Central memory CD8-positive, alpha-beta T cell (primary cell): ENCODE measurements around the gene LRP5.
"Not testable (repeated sequence)": the region's sequence is repeated elsewhere in the genome, so short reads cannot be mapped to it uniquely, and the experiment has no call there.

ENCODE experiments used
- ATAC-seq: fragments of 150-1000 bp; cut with Tn5 transposase; replicated peaks from 2 replicates; pipeline ENCODE4 v1.10.0; 2022; ENCODE audit warnings: mild to moderate bottlenecking, moderate FRiP score, moderate number of reproducible peaks; ENCODE audit not compliant: poor library complexity, severe bottlenecking; ENCODE audit errors: extremely low read depth
- DNase-seq, 2 donors: peaks; one replicate each; pipeline ENCODE4 v3.0.0; 2021; ENCODE audit warnings: low spot score in 2 of 2
- H3K27ac Mint-ChIP-seq: one replicate; pipeline ENCODE4 v1.8.0; 2022; ENCODE audit warnings: low read depth, mild to moderate bottlenecking, moderate library complexity, mixed read lengths
- H3K27me3 Mint-ChIP-seq: one replicate; pipeline ENCODE4 v1.8.0; 2022; ENCODE audit warnings: mixed read lengths
- H3K36me3 Mint-ChIP-seq: one replicate; pipeline ENCODE4 v1.8.0; 2022; ENCODE audit warnings: mild to moderate bottlenecking, moderate library complexity, mixed read lengths; ENCODE audit not compliant: insufficient read depth
- H3K4me1 Mint-ChIP-seq: one replicate; pipeline ENCODE4 v1.8.0; 2022; ENCODE audit warnings: mixed read lengths
- H3K4me3 Mint-ChIP-seq: one replicate; pipeline ENCODE4 v1.8.0; 2022; ENCODE audit warnings: mild to moderate bottlenecking, moderate library complexity, mixed read lengths
- H3K9me3 Mint-ChIP-seq: one replicate; pipeline ENCODE4 v1.8.0; 2022; ENCODE audit warnings: mixed read lengths

Gene LRP5

GRCh38 chr11:68341557-68342458 lies 29.4 kb downstream of the LRP5 start:
- Mint-ChIP-seq H3K36me3 (no peaks in the 10 kb centered on the region), H3K27ac (peak overlapping the region; percentile 35), H3K9me3 (no peaks in the 10 kb centered on the region), H3K4me1 (peaks cover 39% of the 10 kb centered on the region), H3K4me3 (peak overlapping the region; percentile 25), H3K27me3 (no peaks in the 10 kb centered on the region)
- no peak for DNase-seq
- no peak for ATAC-seq

DNA sequence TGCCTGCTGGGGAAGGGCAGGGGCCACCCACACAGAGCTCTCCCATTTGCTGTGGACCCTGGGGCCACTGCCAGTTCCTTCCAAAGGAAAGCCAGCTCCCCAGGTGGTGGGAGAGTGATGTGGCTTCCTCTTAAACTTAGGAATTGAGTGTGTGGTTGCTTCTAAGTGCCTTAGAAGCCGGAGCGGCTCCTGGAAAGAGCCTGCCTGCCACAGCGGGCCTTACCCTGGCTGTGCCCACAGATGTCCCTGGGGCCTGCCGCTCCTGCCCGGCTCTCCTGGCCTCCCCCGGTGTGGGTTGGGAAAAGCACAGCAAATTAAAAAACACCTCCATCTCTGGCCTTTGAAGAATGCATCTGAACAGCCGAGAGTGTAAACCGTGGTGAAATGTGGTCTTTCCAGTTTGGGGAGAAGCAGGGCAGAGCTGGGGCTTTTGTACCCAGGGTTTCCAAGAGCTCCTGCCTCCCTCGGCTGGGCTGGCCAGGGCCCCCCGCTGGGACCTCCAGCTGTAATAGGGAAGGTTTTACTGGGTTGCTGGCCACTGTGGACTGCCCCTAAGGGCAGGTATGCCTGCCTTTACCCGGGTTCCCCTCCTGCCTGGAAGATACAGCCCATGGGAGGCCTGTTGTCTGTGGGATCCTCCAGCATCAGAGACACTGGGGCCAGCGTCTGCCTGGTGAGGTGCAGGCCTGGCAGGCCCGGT lies 30.2 kb downstream of the LRP5 start:
- no peak overlapping the region for H3K27ac Mint-ChIP-seq
- DNase-seq (no peak), ATAC-seq (no peak)
- no peaks in the 10 kb centered on the region for H3K27me3 Mint-ChIP-seq
- no peaks in the 10 kb centered on the region for H3K9me3 Mint-ChIP-seq
- H3K36me3 Mint-ChIP-seq, result no peaks in the 10 kb centered on the region
- no peak overlapping the region for H3K4me3 Mint-ChIP-seq
- H3K4me1 Mint-ChIP-seq, result peaks cover 31% of the 10 kb centered on the region

DNA sequence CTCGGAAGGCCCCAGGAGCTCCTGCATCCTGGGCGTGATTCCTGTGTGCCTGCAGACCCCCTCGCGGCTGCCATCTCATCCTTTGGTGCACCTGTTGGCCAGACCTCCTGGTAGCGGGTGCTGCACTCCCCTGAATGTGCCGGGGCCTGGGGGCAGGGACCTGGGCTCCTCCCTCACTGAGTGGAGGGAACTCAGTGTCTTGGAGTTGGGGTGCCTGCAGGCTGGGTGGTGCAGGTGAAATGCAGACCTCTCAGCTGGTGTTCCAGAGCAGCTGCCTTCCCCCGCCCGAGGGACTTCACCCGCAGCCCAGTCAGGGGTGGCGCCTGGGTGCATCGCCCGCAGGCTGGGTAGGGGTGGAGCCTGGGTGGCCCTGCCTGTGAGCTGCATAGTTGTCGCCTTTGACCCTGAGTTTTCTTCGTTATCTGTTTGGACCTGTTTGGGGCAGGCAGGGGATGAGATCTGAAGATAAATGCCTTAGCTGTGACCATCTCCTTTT lies 31.4 kb downstream of the LRP5 start:
- no peak overlapping the region for H3K27ac Mint-ChIP-seq
- H3K4me3 Mint-ChIP-seq, result no peak overlapping the region
- H3K27me3 Mint-ChIP-seq, result no peaks in the 10 kb centered on the region
- H3K9me3 Mint-ChIP-seq, result no peaks in the 10 kb centered on the region
- ATAC-seq, result no peak
- H3K4me1 Mint-ChIP-seq, result peaks cover 24% of the 10 kb centered on the region
- DNase-seq, result no peak
- H3K36me3 Mint-ChIP-seq, result no peaks in the 10 kb centered on the region

GRCh38 chr11:68344821-68345220 lies 32.4 kb downstream of the LRP5 start:
- not testable (repeated sequence) for H3K9me3 Mint-ChIP-seq, H3K36me3 Mint-ChIP-seq, H3K27ac Mint-ChIP-seq, H3K4me3 Mint-ChIP-seq, ATAC-seq, H3K27me3 Mint-ChIP-seq, DNase-seq
- peaks cover 21% of the 10 kb centered on the region for H3K4me1 Mint-ChIP-seq

DNA sequence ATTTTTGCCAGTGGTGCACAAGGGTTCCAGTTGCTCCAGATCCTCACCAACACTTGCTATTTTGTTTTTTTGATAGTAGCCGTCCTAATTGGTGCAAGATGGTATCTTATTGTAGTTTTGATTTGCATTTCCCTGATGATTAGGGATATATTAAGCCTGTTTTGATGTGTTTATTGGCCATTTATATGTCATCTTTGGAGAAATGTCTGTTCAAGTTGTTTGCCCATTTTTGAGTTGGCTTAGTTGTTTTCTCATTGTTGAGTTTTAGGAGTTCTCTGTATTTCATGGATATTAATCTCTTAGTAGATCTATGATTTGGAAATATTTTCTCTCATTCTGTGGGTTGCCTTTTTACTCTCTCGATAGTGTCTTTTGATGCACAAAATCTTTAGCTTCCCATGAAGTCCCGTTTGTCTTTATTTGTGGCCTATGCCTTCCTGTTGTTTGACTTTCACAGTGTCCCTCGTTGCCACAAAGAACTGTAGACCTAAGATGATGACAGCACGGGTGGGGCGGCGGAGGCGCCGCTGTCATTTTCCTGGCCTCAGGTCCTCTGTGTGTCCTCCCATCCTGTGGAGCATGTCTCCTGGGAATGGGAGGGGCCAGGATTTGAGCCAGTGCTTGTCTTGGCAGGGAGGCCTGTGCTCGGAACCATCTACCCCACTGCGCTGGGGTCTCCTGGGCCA lies 33.5 kb downstream of the LRP5 start:
- H3K4me3 Mint-ChIP-seq, result no peak overlapping the region
- no peak overlapping the region for H3K27ac Mint-ChIP-seq
- H3K27me3 Mint-ChIP-seq, result no peaks in the 10 kb centered on the region
- no peak for DNase-seq
- no peaks in the 10 kb centered on the region for H3K9me3 Mint-ChIP-seq
- peaks cover 10% of the 10 kb centered on the region for H3K4me1 Mint-ChIP-seq
- no peak for ATAC-seq
- no peaks in the 10 kb centered on the region for H3K36me3 Mint-ChIP-seq

DNA sequence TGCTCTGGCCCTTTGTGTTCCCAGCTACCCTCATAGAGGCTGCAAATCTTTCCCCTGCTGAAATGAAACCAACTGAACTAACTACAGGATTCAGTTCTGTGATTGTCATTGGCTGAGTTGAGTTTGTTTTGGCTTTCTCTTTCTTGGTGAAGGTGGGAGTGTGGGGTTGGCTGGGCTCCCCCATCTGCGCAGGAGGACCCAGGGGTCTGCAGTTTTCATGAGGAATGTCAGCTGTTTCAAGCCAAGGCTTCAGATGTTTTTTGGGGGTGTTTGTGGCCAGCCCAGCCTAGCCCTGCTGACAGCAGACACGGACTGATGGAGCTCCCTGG lies 34.0 kb downstream of the LRP5 start:
- no peaks in the 10 kb centered on the region for H3K27me3 Mint-ChIP-seq
- no peak overlapping the region for H3K4me3 Mint-ChIP-seq
- DNase-seq (no peak), ATAC-seq (no peak)
- no peaks in the 10 kb centered on the region for H3K9me3 Mint-ChIP-seq
- no peaks in the 10 kb centered on the region for H3K36me3 Mint-ChIP-seq
- no peak overlapping the region for H3K27ac Mint-ChIP-seq
- H3K4me1 Mint-ChIP-seq, result peaks cover 5% of the 10 kb centered on the region

- Mint-ChIP-seq H3K9me3 (no peaks in the 10 kb centered on the region), H3K4me3 (no peak overlapping the region), H3K27me3 (no peaks in the 10 kb centered on the region), H3K36me3 (no peaks in the 10 kb centered on the region), H3K27ac (no peak overlapping the region), H3K4me1 (no peaks in the 10 kb centered on the region)
- ATAC-seq, result no peak
- no peak for DNase-seq
Measured at GRCh38 chr11:68347345-68347744, 35.0 kb downstream of the LRP5 start.

DNA sequence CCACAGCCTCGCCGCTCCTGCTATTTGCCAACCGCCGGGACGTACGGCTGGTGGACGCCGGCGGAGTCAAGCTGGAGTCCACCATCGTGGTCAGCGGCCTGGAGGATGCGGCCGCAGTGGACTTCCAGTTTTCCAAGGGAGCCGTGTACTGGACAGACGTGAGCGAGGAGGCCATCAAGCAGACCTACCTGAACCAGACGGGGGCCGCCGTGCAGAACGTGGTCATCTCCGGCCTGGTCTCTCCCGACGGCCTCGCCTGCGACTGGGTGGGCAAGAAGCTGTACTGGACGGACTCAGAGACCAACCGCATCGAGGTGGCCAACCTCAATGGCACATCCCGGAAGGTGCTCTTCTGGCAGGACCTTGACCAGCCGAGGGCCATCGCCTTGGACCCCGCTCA lies 35.5 kb downstream of the LRP5 start:
- Mint-ChIP-seq H3K4me1 (no peaks in the 10 kb centered on the region), H3K9me3 (no peaks in the 10 kb centered on the region), H3K27me3 (no peaks in the 10 kb centered on the region), H3K27ac (no peak overlapping the region), H3K36me3 (no peaks in the 10 kb centered on the region), H3K4me3 (no peak overlapping the region)
- ATAC-seq (no peak), DNase-seq (no peak)

- H3K27me3 Mint-ChIP-seq, result no peaks in the 10 kb centered on the region
- no peak for ATAC-seq
Measured at GRCh38 chr11:68349461-68350249, 37.3 kb downstream of the LRP5 start.

DNA sequence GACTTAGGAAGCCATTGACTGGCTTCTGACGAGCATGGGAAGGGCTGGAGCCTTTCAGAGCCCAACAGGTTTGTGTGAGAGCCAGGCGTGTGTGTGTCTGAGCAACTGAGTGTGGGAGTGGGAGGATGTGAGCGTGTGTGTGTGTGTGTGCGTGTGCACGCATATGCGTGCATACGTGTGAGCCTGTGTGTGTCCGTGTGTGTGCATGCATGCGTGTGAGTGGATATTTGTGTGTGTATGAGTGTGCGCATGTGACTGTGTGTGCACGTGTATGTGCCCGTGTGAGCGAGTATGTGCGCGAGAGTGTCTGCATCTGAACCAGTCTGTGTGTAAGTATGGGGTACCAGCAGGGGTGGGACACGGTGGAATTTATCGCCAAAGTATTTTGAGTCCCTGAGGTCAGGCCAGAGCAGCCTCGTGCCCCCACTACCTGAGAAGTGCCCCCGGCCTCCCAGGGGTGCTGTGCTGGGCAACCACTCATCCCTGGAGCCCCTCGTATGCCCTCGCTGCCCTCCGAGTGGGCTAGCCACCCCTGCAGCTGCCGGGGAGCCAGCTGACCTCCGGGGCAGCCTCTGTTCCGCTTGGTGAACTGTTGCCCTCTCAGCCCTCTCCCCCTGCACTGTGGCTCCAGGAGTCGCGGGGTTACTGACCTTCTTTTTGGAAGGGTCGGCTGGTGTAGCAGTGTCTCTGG lies 38.5 kb downstream of the LRP5 start:
- Mint-ChIP-seq H3K27me3 (no peaks in the 10 kb centered on the region), H3K36me3 (no peaks in the 10 kb centered on the region), H3K9me3 (no peaks in the 10 kb centered on the region), H3K4me1 (no peaks in the 10 kb centered on the region), H3K4me3 (no peak overlapping the region), H3K27ac (no peak overlapping the region)
- DNase-seq, result no peak
- no peak for ATAC-seq

More at GRCh38 chr11:68349461-68350249, 37.3 kb downstream of the LRP5 start:
- no peak for DNase-seq
- H3K27ac Mint-ChIP-seq, result no peak overlapping the region
- H3K4me1 Mint-ChIP-seq, result no peaks in the 10 kb centered on the region
- H3K4me3 Mint-ChIP-seq, result no peak overlapping the region
- H3K36me3 Mint-ChIP-seq, result no peaks in the 10 kb centered on the region
- no peaks in the 10 kb centered on the region for H3K9me3 Mint-ChIP-seq

GRCh38 chr11:68351450-68352275 lies 39.3 kb downstream of the LRP5 start:
- Mint-ChIP-seq H3K4me3 (no peak overlapping the region), H3K9me3 (no peaks in the 10 kb centered on the region), H3K36me3 (no peaks in the 10 kb centered on the region), H3K27me3 (no peaks in the 10 kb centered on the region), H3K4me1 (no peaks in the 10 kb centered on the region), H3K27ac (no peak overlapping the region)
- ATAC-seq (no peak), DNase-seq (no peak)
